Measurements from ENCODE around the gene CCNK. TPM values are rescaled to one million over a fixed set of nuclear protein-coding genes. Genes with fewer than 3 reads are reported as not detected.
A peak's percentile ranks its signal among the peaks of the same experiment; 100 is the strongest.

CCNK gene
- polyA plus RNA-seq, 2 of the 4 experiments (the other 2 are of a cell fraction) = 22.7 to 46.6 TPM

DNA sequence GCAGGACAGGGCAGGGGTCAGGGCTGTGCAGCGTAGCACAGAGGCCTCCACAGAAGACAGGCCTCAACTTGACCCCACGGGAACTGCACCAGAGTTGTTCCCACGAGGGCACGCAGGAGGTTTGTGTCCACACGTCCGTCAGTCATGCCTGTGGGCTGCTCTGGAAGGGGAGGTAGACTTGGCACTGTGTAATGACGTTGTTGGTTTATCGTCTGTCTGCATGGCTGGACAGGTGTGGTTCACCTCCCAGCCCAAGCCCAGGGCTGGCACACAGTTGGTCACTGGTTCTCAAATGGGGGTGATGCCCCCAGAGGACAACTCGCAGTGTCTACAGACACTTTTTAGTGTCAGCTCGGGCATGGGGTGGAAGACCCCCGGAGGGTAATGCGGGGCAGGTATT lies 45.8 kb downstream of the CCNK start:
- 0 out of 3 replicates have a peak overlapping the region, but pooled peaks have one; percentile 14 for H3K4me2 ChIP-seq
- H3K4me1 ChIP-seq = peaks cover 60% of the 10 kb centered on the region
- peak overlapping the region in 1 of 2 experiments; percentile 90; a peak in 2 of 6 replicates for H3K27ac ChIP-seq

DNA sequence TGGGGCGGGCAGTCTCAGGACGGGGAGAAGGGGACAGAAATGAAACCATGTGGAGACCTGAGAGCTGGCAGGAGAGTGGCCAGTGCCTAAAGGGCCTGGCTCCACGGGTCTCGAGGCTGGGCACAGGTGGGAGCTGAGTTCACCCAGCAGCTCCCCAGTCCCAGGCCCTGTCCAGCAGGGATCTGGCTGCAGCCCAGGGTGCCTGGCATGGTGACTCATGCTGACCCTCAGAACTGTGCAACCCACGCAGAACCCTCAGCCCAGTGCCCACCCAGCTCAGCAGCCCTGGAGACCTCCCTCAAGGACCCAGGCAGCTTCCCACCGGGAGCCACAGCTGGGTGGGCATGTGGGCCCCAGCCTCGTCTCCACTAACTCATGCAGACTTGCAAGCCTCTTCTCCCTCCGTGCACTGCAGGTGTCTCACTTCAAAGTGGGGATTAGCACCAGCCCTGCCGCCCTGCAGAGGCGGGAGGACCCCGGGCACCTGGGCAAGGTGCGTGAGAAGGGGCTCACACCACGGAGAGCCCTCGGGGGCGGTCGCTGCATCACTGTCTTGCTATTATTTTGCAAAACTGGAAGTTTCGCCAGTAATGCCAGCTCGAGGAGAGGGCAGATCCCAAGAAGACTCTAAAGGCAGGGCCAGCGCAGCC lies 46.3 kb downstream of the CCNK start:
- 64% methylated on average over 17 of the region's 19 CpGs for WGBS (ENCODE audit: missing lambda C conversion rate)
- POLR2A ChIA-PET = no interaction called here
- no peak for TF ChIP-seq FOSL2 (IDR thresholded peaks at IDR 0.05)
- peak; percentile 21; the same call in 1 of the 2 replicates for TF ChIP-seq FOSL2 (CRISPR knock-in tag; IDR thresholded peaks at IDR 0.05)
- TF ChIP-seq ATOH8 (CRISPR knock-in tag; IDR thresholded peaks at IDR 0.05; ENCODE audit: low read depth) = no peak

More for the DNA sequence above, 45.8 kb downstream of the CCNK start:
- FAIRE-seq (no peak), ATAC-seq (no peak), DNase-seq (ENCODE audit: low read depth in 1 of 2, low spot score in 1 of 2) (no peak)
- no peaks in the 10 kb centered on the region for H3K9me3 ChIP-seq
- no peak overlapping the region for H3K4me3 ChIP-seq
- ChIA-PET POLR2A (no interaction called here), CTCF (interaction anchor here (1.2 to 8.7 kb wide), 9 partner anchors 9 to 359 kb away, joined by 3 to 105 read pairs (median 15); no protein-coding TSS in a partner anchor)
- 84% methylated on average over 12 of the region's 12 CpGs for WGBS (ENCODE audit: missing lambda C conversion rate)
- no peak for TF ChIP-seq CTCF (IDR thresholded peaks at IDR 0.05)
- TF ChIP-seq SMC3 (IDR thresholded peaks at IDR 0.05) = no peak
- no peak for TF ChIP-seq MYC (IDR thresholded peaks at IDR 0.05; ENCODE audit: borderline replicate concordance, low read length)
- TF ChIP-seq CEBPB (IDR thresholded peaks at IDR 0.05) = no peak
- no peak for TF ChIP-seq ZSCAN20 (CRISPR knock-in tag; IDR thresholded peaks at IDR 0.05)
- no peak for TF ChIP-seq CHD4 (IDR thresholded peaks at IDR 0.05; ENCODE audit: borderline replicate concordance)

DNA sequence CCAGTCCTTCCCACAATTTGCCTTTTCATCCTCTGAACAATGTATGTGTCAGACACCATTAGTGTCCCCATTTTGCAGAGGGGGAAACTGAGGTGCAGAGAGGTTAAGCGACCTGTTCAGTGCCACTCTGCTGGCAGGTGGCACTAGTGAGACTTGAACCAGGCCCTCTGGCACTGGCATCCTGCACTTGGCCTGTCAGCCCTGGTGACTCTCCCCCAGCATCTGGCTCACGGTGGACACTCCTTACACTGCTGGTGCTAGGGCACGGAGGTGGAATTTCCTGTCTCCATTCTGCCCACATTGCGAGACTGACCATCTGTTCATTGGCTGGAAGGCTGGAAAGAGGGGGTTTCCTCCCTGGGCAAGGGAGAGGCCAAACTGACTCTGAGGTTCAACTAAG lies 48.7 kb downstream of the CCNK start:
- H3K4me1 ChIP-seq = peaks cover 33% of the 10 kb centered on the region

More for the DNA sequence above, 46.3 kb downstream of the CCNK start:
- DNase-seq (ENCODE audit: low read depth in 1 of 2, low spot score in 1 of 2) (no peak), ATAC-seq (no peak), FAIRE-seq (no peak)
- H3K9me3 ChIP-seq = no peaks in the 10 kb centered on the region
- H3K4me1 ChIP-seq = peaks cover 55% of the 10 kb centered on the region
- H3K4me3 ChIP-seq = no peak overlapping the region
- H3K27ac ChIP-seq = peak overlapping the region in 1 of 2 experiments; percentile 90; a peak in 2 of 6 replicates
- CTCF ChIA-PET = interaction anchor here (0.6 to 8.7 kb wide), 10 partner anchors 10 to 358 kb away, joined by 3 to 105 read pairs (median 12); no protein-coding TSS in a partner anchor
- 0 out of 3 replicates have a peak overlapping the region, but pooled peaks have one; percentile 14 for H3K4me2 ChIP-seq

DNA sequence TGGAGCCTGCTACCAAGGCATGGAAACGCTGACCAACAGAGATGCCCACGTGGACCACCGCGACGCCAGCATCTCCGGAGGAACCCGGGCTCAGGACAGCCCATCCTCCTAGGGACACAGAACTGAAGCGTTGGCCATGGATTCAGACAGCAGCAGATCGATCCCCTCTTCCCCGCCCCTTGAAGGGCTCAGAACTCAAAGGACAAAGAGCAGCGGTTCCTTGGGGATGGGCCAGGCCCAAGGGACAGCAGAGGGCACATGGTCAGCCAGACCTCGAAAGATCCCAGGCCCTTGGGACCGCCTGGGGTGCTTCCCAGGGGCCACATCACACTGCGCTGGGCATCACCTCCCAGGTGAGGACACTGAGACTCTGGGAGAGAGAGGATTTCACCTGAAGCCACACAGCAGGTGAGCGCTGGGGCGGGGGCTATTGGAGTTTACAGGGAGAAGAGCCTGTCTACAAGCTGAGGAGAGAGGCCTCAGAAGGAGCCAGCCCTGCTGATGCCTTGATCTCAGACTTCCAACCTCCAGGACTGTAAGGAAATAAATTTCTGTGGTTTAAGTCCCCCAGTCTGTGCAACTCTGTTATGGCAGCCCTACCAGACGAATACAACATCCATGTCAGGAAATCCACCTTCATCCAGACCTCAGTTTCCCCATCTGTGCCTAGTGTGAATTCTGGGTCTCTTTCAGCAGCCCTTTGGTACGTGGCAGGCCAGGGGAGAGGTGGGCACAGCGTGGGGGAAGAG lies 49.4 kb downstream of the CCNK start:
- no peaks in the 10 kb centered on the region for H3K9me3 ChIP-seq
- no peak for ATAC-seq
- FAIRE-seq = no peak
- peaks cover 32% of the 10 kb centered on the region for H3K4me1 ChIP-seq
- 88% methylated on average over 19 of the region's 19 CpGs for WGBS (ENCODE audit: missing lambda C conversion rate)
- peak overlapping the region in 1 of 2 experiments; percentile 17; a peak in 2 of 6 replicates for H3K27ac ChIP-seq
- DNase-seq (ENCODE audit: low read depth in 1 of 2, low spot score in 1 of 2) = no peak
- no peak overlapping the region for H3K4me3 ChIP-seq
- ChIA-PET POLR2A (no interaction called here), CTCF (interaction anchor here (1.4 to 2.0 kb wide), 2 partner anchors 13 to 49 kb away, joined by 4 to 5 read pairs; no protein-coding TSS in a partner anchor)
- H3K4me2 ChIP-seq = no peak overlapping the region
- TF ChIP-seq ZFP36 (IDR thresholded peaks at IDR 0.05; ENCODE audit: borderline replicate concordance, partially characterized antibody) (no peak), ZC3H11A (IDR thresholded peaks at IDR 0.05) (no peak), HEYL (CRISPR knock-in tag; IDR thresholded peaks at IDR 0.05) (no peak), KDM1A (IDR thresholded peaks at IDR 0.05; ENCODE audit: low read depth) (no peak), RAD21 (conservative IDR thresholded peaks at IDR 0.05 in 1 of 2, IDR thresholded peaks at IDR 0.05 in 1 of 2) (no peak), RNF2 (IDR thresholded peaks at IDR 0.05; ENCODE audit: borderline replicate concordance, low read depth) (no peak)
- TF ChIP-seq, protein P1, sequence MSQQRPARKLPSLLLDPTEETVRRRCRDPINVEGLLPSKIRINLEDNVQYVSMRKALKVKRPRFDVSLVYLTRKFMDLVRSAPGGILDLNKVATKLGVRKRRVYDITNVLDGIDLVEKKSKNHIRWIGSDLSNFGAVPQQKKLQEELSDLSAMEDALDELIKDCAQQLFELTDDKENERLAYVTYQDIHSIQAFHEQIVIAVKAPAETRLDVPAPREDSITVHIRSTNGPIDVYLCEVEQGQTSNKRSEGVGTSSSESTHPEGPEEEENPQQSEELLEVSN (IDR thresholded peaks at IDR 0.05; ENCODE audit: borderline replicate concordance, low read depth) = no peak

More for the DNA sequence above, 48.7 kb downstream of the CCNK start:
- TF ChIP-seq GATA3 (IDR thresholded peaks at IDR 0.05; ENCODE audit: borderline replicate concordance) (no peak), TP53 (CRISPR knock-in tag; IDR thresholded peaks at IDR 0.05) (no peak), NFE2L2 (conservative IDR thresholded peaks at IDR 0.05; ENCODE audit: low read length) (no peak), ZFP36 (IDR thresholded peaks at IDR 0.05; ENCODE audit: borderline replicate concordance, partially characterized antibody) (no peak), RAD21 (conservative IDR thresholded peaks at IDR 0.05 in 1 of 2, IDR thresholded peaks at IDR 0.05 in 1 of 2) (0 out of 5 replicates have a peak, but pooled peaks of 1 of the 2 experiments have one; percentile 20), HOXB13 (CRISPR knock-in tag; IDR thresholded peaks at IDR 0.05; ENCODE audit: low read depth) (no peak), CBX2 (IDR thresholded peaks at IDR 0.05; ENCODE audit: borderline replicate concordance, low read depth) (no peak), KDM1A (IDR thresholded peaks at IDR 0.05; ENCODE audit: low read depth) (no peak), PHF8 (IDR thresholded peaks at IDR 0.05; ENCODE audit: borderline replicate concordance, low read depth) (no peak)
- ChIA-PET POLR2A (no interaction called here), CTCF (interaction anchor here (1.4 kb wide), 1 partner anchor 263 kb away, joined by 3 read pairs; the partner anchor contains the start of gene EML1)
- Histone ChIP-seq H3K9me3 (no peaks in the 10 kb centered on the region), H3K27ac (peak overlapping the region in 1 of 2 experiments; percentile 4; a peak in 1 of 6 replicates), H3K4me2 (no peak overlapping the region), H3K4me3 (no peak overlapping the region)
- DNase-seq (ENCODE audit: low read depth in 1 of 2, low spot score in 1 of 2) (no peak), ATAC-seq (no peak), FAIRE-seq (no peak)
- 91% methylated on average over 4 of the region's 4 CpGs for WGBS (ENCODE audit: missing lambda C conversion rate)
